Stimulated activated CD4-positive, alpha-beta T cell treated with anti-CD3 and anti-CD28 coated beads, Interleukin-2, amount 100 ng/mL, for 48 hours (primary cell): Measurements from ENCODE around the gene KRT82.
"Not testable (repeated sequence)": the region's sequence is repeated elsewhere in the genome, so short reads cannot be mapped to it uniquely, and the experiment has no call there.

Source experiments
- DNase-seq, 2 donors: peaks; one replicate each; pipeline ENCODE4 v3.0.0-alpha.2; 2020

Gene KRT82

GRCh38 chr12:52356762-52357580 lies 49.2 kb downstream of the KRT82 start:
- no peak for DNase-seq

GRCh38 chr12:52356031-52356761 lies 49.9 kb downstream of the KRT82 start:
- DNase-seq: no peak

- DNase-seq: no peak
Measured at GRCh38 chr12:52355176-52355575, 51.0 kb downstream of the KRT82 start.

GRCh38 chr12:52354200-52354599 lies 51.9 kb downstream of the KRT82 start:
- DNase-seq: no peak

GRCh38 chr12:52353766-52354165 lies 52.4 kb downstream of the KRT82 start:
- no peak for DNase-seq

GRCh38 chr12:52352951-52353350 lies 53.2 kb downstream of the KRT82 start:
- DNase-seq: no peak

GRCh38 chr12:52351196-52352059 lies 54.7 kb downstream of the KRT82 start:
- DNase-seq: no peak

GRCh38 chr12:52350786-52351185 lies 55.3 kb downstream of the KRT82 start:
- no peak for DNase-seq

- DNase-seq: no peak
Measured at GRCh38 chr12:52350021-52350620, 56.0 kb downstream of the KRT82 start.

GRCh38 chr12:52349196-52349595 lies 56.9 kb downstream of the KRT82 start:
- no peak for DNase-seq

- no peak for DNase-seq
Measured at GRCh38 chr12:52347551-52348510, 58.3 kb downstream of the KRT82 start.

GRCh38 chr12:52347016-52347415 lies 59.1 kb downstream of the KRT82 start:
- no peak for DNase-seq

- DNase-seq: no peak
Measured at GRCh38 chr12:52346593-52346992, 59.5 kb downstream of the KRT82 start.

GRCh38 chr12:52345041-52345440 lies 61.1 kb downstream of the KRT82 start:
- not testable (repeated sequence) for DNase-seq

GRCh38 chr12:52344111-52344510 lies 62.0 kb downstream of the KRT82 start:
- DNase-seq: no peak
